ENCODE results near the gene ZC3H12C.
"Not testable (repeated sequence)": the region's sequence is repeated elsewhere in the genome, so short reads cannot be mapped to it uniquely, and the experiment has no call there.

GRCh38 chr11:110209313-110209694, 116.1 kb downstream of the ZC3H12C start:
- TF ChIP-seq ZNF274 (IDR thresholded peaks at IDR 0.05; ENCODE audit: low read depth, low read length); YY1 (IDR thresholded peaks at IDR 0.05; ENCODE audit: insufficient read depth, insufficient read length); SUZ12 (IDR thresholded peaks at IDR 0.05; ENCODE audit: extremely low read depth, insufficient read depth, insufficient read length): not testable (repeated sequence)

Data from NT2/D1 (cell line).